GM23248 (cell line): ENCODE data around the gene TBC1D12. TPM values are rescaled to one million over a fixed set of nuclear protein-coding genes. Genes with fewer than 3 reads are reported as not detected.

Source experiments
- DNase-seq: peaks from one replicate; pipeline ENCODE4 v3.0.0-alpha.2; 2015
- H2AFZ ChIP-seq: fragments of 200-600 bp; sonication (generic); 2 replicates; pipeline ENCODE4 v1.6.1; 2016; ENCODE audit warnings: antibody characterized with exemption
- H3F3A ChIP-seq: fragments of 200-600 bp; sonication (generic); 2 replicates; pipeline ENCODE4 v1.6.1; 2016; ENCODE audit warnings: mild to moderate bottlenecking, antibody characterized with exemption, mixed run types; ENCODE audit not compliant: insufficient read depth
- H3K27ac ChIP-seq: fragments of 200-600 bp; sonication (generic); 2 replicates; pipeline ENCODE4 v1.5.1; 2016; ENCODE audit warnings: mild to moderate bottlenecking
- H3K27me3 ChIP-seq: fragments of 200-600 bp; sonication (generic); replicated peaks from 2 replicates; pipeline ENCODE4 v1.6.1; 2016; ENCODE audit warnings: mild to moderate bottlenecking; ENCODE audit not compliant: insufficient read depth
- H3K36me3 ChIP-seq: fragments of 200-600 bp; sonication (generic); 2 replicates; pipeline ENCODE4 v1.6.1; 2016; ENCODE audit warnings: low read depth, mild to moderate bottlenecking
- H3K4me1 ChIP-seq: fragments of 200-600 bp; sonication (generic); 2 replicates; pipeline ENCODE4 v1.6.1; 2016; ENCODE audit warnings: mild to moderate bottlenecking; ENCODE audit not compliant: insufficient read depth
- H3K4me2 ChIP-seq: fragments of 200-600 bp; sonication (generic); one replicate; pipeline ENCODE4 v1.6.1; 2016; ENCODE audit warnings: mild to moderate bottlenecking; ENCODE audit not compliant: unreplicated experiment
- H3K4me3 ChIP-seq: fragments of 200-600 bp; sonication (generic); 2 replicates; pipeline ENCODE4 v1.5.1; 2016; ENCODE audit warnings: mild to moderate bottlenecking
- H3K79me2 ChIP-seq: fragments of 200-600 bp; sonication (generic); 2 replicates; pipeline ENCODE4 v1.6.1; 2016; ENCODE audit warnings: mild to moderate bottlenecking; ENCODE audit not compliant: insufficient read depth
- H3K9ac ChIP-seq: fragments of 200-600 bp; sonication (generic); 2 replicates; pipeline ENCODE4 v1.6.1; 2016; ENCODE audit warnings: mild to moderate bottlenecking
- H3K9me2 ChIP-seq: fragments of 200-600 bp; sonication (generic); 2 replicates; pipeline ENCODE4 v1.6.1; 2016; ENCODE audit warnings: mixed run types, mild to moderate bottlenecking, moderate library complexity; ENCODE audit not compliant: insufficient read depth
- H3K9me3 ChIP-seq: fragments of 200-600 bp; sonication (generic); one replicate; pipeline ENCODE4 v1.6.1; 2017; ENCODE audit warnings: low read depth
- H4K20me1 ChIP-seq: fragments of 200-600 bp; sonication (generic); 2 replicates; pipeline ENCODE4 v1.6.0; 2016; ENCODE audit not compliant: insufficient read depth
- EZH2 ChIP-seq: fragments of 200-600 bp; sonication (generic); IDR thresholded peaks from 2 replicates; pipeline ENCODE4 v1.6.1; 2018; ENCODE audit warnings: antibody characterized with exemption, mild to moderate bottlenecking; ENCODE audit not compliant: insufficient read depth, poor library complexity, severe bottlenecking
- EZH2phosphoT487 ChIP-seq: fragments of 200-600 bp; sonication (generic); IDR thresholded peaks from 2 replicates; pipeline ENCODE4 v1.6.1; 2018; ENCODE audit warnings: antibody characterized with exemption, moderate library complexity, mild to moderate bottlenecking, low read depth; ENCODE audit not compliant: insufficient read depth
- WGBS, 2 experiments: methylation state at CpG; one replicate each; pipeline ENCODE4 v1.1.6; 2015 to 2017; ENCODE audit warnings: low lambda C conversion rate in 2 of 2, low coverage in 1 of 2; ENCODE audit errors: missing lambda C conversion rate in 2 of 2; 5-methylcytosine and 5-hydroxymethylcytosine counted together
- in situ Hi-C: fragments of 300-500 bp; cut with MboI; formaldehyde crosslinking; loops from 2 replicates; pipeline ENCODE4 v1.15.0; 2020
- polyA plus RNA-seq: library from polyadenylated mRNA; unstranded; fragments of >200 nt; fragmentation: Nextera tagmentation; extraction: Ambion mirVana; gene quantifications from 2 replicates; pipeline ENCODE4 v1.2.1, GENCODE V29; 2016
- total RNA-seq: library from RNA; depleted of rRNA; stranded (reverse); fragments of >200 nt; shearing (Covaris generic); gene quantifications from 2 replicates; pipeline ENCODE4 v1.2.3, GENCODE V29; 2014

The TBC1D12 gene
- total and polyA plus RNA-seq, 2 experiments from 2014 or later = 6.5 to 12.9 TPM

GRCh38 chr10:94364482-94364881, 37.9 kb upstream of the TBC1D12 start:
- DNase-seq = no peak
- TF ChIP-seq EZH2 (no peak), EZH2phosphoT487 (no peak)
- H3K4me1 ChIP-seq = peaks cover 12% of the 10 kb centered on the region; the same call in 1 of the 2 replicates
- no peak overlapping the region for H3K4me2 ChIP-seq
- no peak overlapping the region for H3K4me3 ChIP-seq
- H3K27ac ChIP-seq = no peak overlapping the region
- in situ Hi-C loops = no loop called here
- 0 to 14% methylated on average over 1 of the region's 1 CpG for whole genome bisulfite sequencing, 2 experiments
- H3K9me2 ChIP-seq = no peaks in the 10 kb centered on the region
- H3K36me3 ChIP-seq = 0 out of 2 replicates have a peak, but pooled peaks cover 4% of the 10 kb centered on the region
- H3K9ac ChIP-seq = no peak overlapping the region
- peaks cover 29% of the 10 kb centered on the region for H3K79me2 ChIP-seq
- no peaks in the 10 kb centered on the region for H4K20me1 ChIP-seq
- H2AFZ ChIP-seq = no peak overlapping the region
- H3F3A ChIP-seq = peaks cover 10% of the 10 kb centered on the region
- no peaks in the 10 kb centered on the region for H3K27me3 ChIP-seq
- H3K9me3 ChIP-seq = no peaks in the 10 kb centered on the region

- no peak overlapping the region for H3K4me3 ChIP-seq
- no peaks in the 10 kb centered on the region for H3K9me2 ChIP-seq
- in situ Hi-C loops = no loop called here
- peaks cover 8% of the 10 kb centered on the region for H3F3A ChIP-seq
- no peak for DNase-seq
- WGBS, 2 experiments = 89 to 92% methylated on average over 3 of the region's 3 CpGs
- H3K36me3 ChIP-seq = no peaks in the 10 kb centered on the region
- H3K4me2 ChIP-seq = no peak overlapping the region
- H3K79me2 ChIP-seq = peaks cover 10% of the 10 kb centered on the region
- no peaks in the 10 kb centered on the region for H4K20me1 ChIP-seq
- no peaks in the 10 kb centered on the region for H3K27me3 ChIP-seq
- TF ChIP-seq EZH2 (no peak), EZH2phosphoT487 (no peak)
- H3K4me1 ChIP-seq = peaks cover 6% of the 10 kb centered on the region; the same call in 1 of the 2 replicates
- H3K27ac ChIP-seq = no peak overlapping the region
- no peaks in the 10 kb centered on the region for H3K9me3 ChIP-seq
- H3K9ac ChIP-seq = no peak overlapping the region
- no peak overlapping the region for H2AFZ ChIP-seq
Observed at GRCh38 chr10:94366382-94366781, 36.0 kb upstream of the TBC1D12 start.

GRCh38 chr10:94370501-94370900, 31.8 kb upstream of the TBC1D12 start:
- Histone ChIP-seq H3K9ac (no peak overlapping the region), H3K79me2 (no peaks in the 10 kb centered on the region), H3K36me3 (no peaks in the 10 kb centered on the region), H2AFZ (no peak overlapping the region), H3K4me3 (no peak overlapping the region), H3K4me1 (no peaks in the 10 kb centered on the region), H3K27ac (no peak overlapping the region), H3F3A (no peaks in the 10 kb centered on the region), H4K20me1 (no peaks in the 10 kb centered on the region), H3K27me3 (no peaks in the 10 kb centered on the region), H3K9me2 (no peaks in the 10 kb centered on the region), H3K4me2 (no peak overlapping the region), H3K9me3 (no peaks in the 10 kb centered on the region)
- 27 to 31% methylated on average over 2 of the region's 2 CpGs for WGBS, 2 experiments
- DNase-seq = no peak
- in situ Hi-C loops = no loop called here
- TF ChIP-seq EZH2 = no peak
- TF ChIP-seq EZH2phosphoT487 = no peak

GRCh38 chr10:94375374-94375773, 27.0 kb upstream of the TBC1D12 start:
- Histone ChIP-seq H3K79me2 (no peaks in the 10 kb centered on the region), H3F3A (0 out of 2 replicates have a peak, but pooled peaks cover under 1% of the 10 kb centered on the region), H4K20me1 (no peaks in the 10 kb centered on the region), H2AFZ (no peak overlapping the region), H3K36me3 (no peaks in the 10 kb centered on the region), H3K27me3 (no peaks in the 10 kb centered on the region), H3K9me2 (no peaks in the 10 kb centered on the region), H3K27ac (no peak overlapping the region), H3K9ac (no peak overlapping the region), H3K9me3 (no peaks in the 10 kb centered on the region), H3K4me2 (no peak overlapping the region), H3K4me1 (peaks cover 2% of the 10 kb centered on the region; the same call in 1 of the 2 replicates), H3K4me3 (no peak overlapping the region)
- in situ Hi-C loops = no loop called here
- DNase-seq = no peak
- whole genome bisulfite sequencing, 2 experiments = 26 to 30% methylated on average over 1 of the region's 1 CpG
- TF ChIP-seq EZH2phosphoT487 (no peak), EZH2 (no peak)

GRCh38 chr10:94376865-94377264, 25.5 kb upstream of the TBC1D12 start:
- no peak overlapping the region for H2AFZ ChIP-seq
- no peak overlapping the region for H3K27ac ChIP-seq
- 52 to 63% methylated on average over 2 of the region's 2 CpGs for WGBS, 2 experiments
- H3K9me2 ChIP-seq = no peaks in the 10 kb centered on the region
- peaks cover 6% of the 10 kb centered on the region for H3K4me1 ChIP-seq
- H3K4me3 ChIP-seq = no peak overlapping the region
- H3K79me2 ChIP-seq = no peaks in the 10 kb centered on the region
- H3K9ac ChIP-seq = no peak overlapping the region
- no peaks in the 10 kb centered on the region for H3K27me3 ChIP-seq
- no peak overlapping the region for H3K4me2 ChIP-seq
- no peaks in the 10 kb centered on the region for H3K36me3 ChIP-seq
- H4K20me1 ChIP-seq = no peaks in the 10 kb centered on the region
- H3F3A ChIP-seq = peaks cover 11% of the 10 kb centered on the region
- no peak for TF ChIP-seq EZH2
- TF ChIP-seq EZH2phosphoT487 = no peak
- DNase-seq = no peak
- in situ Hi-C loops = no loop called here
- H3K9me3 ChIP-seq = no peaks in the 10 kb centered on the region
